NCI-H524 treated with DMSO at 0.1 percent for 48 hours (cell line): Measurements from ENCODE around the gene MAP3K5.

Source experiments
- DNase-seq: peaks from one replicate; lab custom pipeline; 2025; lab: John Stamatoyannopoulos, UW

The MAP3K5 gene

DNA sequence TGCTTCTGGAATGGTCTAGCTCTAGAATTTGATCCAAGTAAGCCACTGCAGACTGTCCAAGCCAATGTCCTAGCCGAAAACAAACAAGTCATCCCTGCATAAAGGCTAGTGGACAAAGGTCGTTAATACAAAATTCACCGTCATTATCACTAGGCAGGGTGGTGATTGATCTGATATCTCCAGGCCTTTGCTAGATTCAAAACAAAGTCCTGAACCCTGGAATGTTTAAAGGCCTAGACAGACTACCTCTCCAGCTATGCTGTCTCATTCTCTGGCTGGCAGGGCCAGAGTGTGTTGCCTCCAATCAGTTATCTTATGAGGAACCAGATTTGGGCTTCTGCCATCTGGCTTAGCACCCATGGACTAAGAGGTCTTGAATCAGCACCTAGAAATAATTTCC is 280.4 kb downstream of the MAP3K5 start:
- no peak for DNase-seq

GRCh38 chr6:136511397-136511796 is 280.9 kb downstream of the MAP3K5 start:
- DNase-seq: no peak

- no peak for DNase-seq
These were observed 281.5 kb downstream of the MAP3K5 start for GRCh38 chr6:136510782-136511181.

- no peak for DNase-seq
These were observed 282.0 kb downstream of the MAP3K5 start for GRCh38 chr6:136510299-136510698.

- no peak for DNase-seq
These were observed 283.4 kb downstream of the MAP3K5 start for GRCh38 chr6:136508725-136509392.
